Type B pancreatic cell (in vitro differentiated cells): ENCODE data around the gene UAP1. TPM values are rescaled to one million over a fixed set of nuclear protein-coding genes. Genes with fewer than 3 reads are reported as not detected.
A peak's percentile ranks its signal among the peaks of the same experiment; 100 is the strongest.

Experiments
- DNase-seq: peaks from one replicate; pipeline ENCODE4 v3.0.0; 2021; ENCODE audit warnings: mixed read lengths; ENCODE audit not compliant: unreplicated experiment; ENCODE audit errors: extremely low spot score
- H3K27ac Mint-ChIP-seq: 2 replicates; pipeline ENCODE4 v1.8.0; 2021; ENCODE audit warnings: mild to moderate bottlenecking, mixed read lengths
- H3K27me3 Mint-ChIP-seq: 2 replicates; pipeline ENCODE4 v1.8.0; 2021; ENCODE audit warnings: mixed read lengths
- H3K36me3 Mint-ChIP-seq: 2 replicates; pipeline ENCODE4 v1.8.0; 2021; ENCODE audit warnings: mixed read lengths
- H3K4me1 Mint-ChIP-seq: one replicate; pipeline ENCODE4 v1.8.0; 2021; ENCODE audit warnings: mixed read lengths; ENCODE audit not compliant: unreplicated experiment
- H3K4me3 Mint-ChIP-seq: 2 replicates; pipeline ENCODE4 v1.8.0; 2021; ENCODE audit warnings: mild to moderate bottlenecking, mixed read lengths
- H3K9me3 Mint-ChIP-seq: 2 replicates; pipeline ENCODE4 v1.8.0; 2021; ENCODE audit warnings: mixed read lengths
- total RNA-seq: library from RNA; stranded (reverse); gene quantifications from 2 replicates; pipeline ENCODE4 v1.2.1, GENCODE V29; 2021; ENCODE audit warnings: low replicate concordance
- TF ChIP-seq, protein P1 (sequence below): fragments of 200-600 bp; sonication (generic); conservative IDR thresholded peaks from 2 replicates; pipeline ENCODE4 v1.5.0; 2021; ENCODE audit warnings: antibody characterized with exemption, mild to moderate bottlenecking

The UAP1 gene
- total RNA-seq, 1 donor from 2014 or later: 31.6 TPM

DNA sequence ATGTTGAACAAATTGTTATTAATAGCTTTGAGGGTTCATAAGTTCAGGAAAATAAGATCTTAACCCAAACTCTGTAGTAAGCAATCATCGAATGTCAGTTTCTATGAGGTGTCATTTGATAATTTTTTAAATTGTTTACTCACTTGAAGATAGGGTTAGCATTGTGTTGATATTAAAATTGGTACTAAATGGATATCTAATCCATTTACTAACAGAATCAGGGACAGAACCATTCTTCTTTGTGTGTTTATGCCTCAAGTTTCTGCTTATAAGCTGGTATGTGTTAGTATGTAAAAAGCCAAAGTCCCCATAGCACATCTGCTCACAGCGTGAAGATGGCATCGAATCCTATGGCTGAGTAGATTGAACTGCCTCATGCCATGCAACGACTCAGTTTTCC, 84.1 kb downstream of the UAP1 start:
- Mint-ChIP-seq H3K27ac (no peak overlapping the region), H3K9me3 (no peaks in the 10 kb centered on the region), H3K36me3 (no peaks in the 10 kb centered on the region), H3K4me3 (no peak overlapping the region), H3K27me3 (no peaks in the 10 kb centered on the region), H3K4me1 (peaks cover 26% of the 10 kb centered on the region)
- TF ChIP-seq, protein P1, sequence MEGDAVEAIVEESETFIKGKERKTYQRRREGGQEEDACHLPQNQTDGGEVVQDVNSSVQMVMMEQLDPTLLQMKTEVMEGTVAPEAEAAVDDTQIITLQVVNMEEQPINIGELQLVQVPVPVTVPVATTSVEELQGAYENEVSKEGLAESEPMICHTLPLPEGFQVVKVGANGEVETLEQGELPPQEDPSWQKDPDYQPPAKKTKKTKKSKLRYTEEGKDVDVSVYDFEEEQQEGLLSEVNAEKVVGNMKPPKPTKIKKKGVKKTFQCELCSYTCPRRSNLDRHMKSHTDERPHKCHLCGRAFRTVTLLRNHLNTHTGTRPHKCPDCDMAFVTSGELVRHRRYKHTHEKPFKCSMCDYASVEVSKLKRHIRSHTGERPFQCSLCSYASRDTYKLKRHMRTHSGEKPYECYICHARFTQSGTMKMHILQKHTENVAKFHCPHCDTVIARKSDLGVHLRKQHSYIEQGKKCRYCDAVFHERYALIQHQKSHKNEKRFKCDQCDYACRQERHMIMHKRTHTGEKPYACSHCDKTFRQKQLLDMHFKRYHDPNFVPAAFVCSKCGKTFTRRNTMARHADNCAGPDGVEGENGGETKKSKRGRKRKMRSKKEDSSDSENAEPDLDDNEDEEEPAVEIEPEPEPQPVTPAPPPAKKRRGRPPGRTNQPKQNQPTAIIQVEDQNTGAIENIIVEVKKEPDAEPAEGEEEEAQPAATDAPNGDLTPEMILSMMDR: no peak
- no peak for DNase-seq

GRCh38 chr1:162649583-162649982, 88.1 kb downstream of the UAP1 start:
- no peak for DNase-seq
- Mint-ChIP-seq H3K36me3 (peaks cover 6% of the 10 kb centered on the region), H3K4me3 (peak overlapping the region; percentile 15), H3K9me3 (peaks cover 5% of the 10 kb centered on the region), H3K27ac (no peak overlapping the region), H3K27me3 (no peaks in the 10 kb centered on the region), H3K4me1 (peaks cover 37% of the 10 kb centered on the region)
- TF ChIP-seq, protein P1: no peak

Other genes starting within 250 kb of the UAP1 start
- gene SPATA46, start 184.9 kb upstream of the UAP1 start, total RNA-seq: not detected in 2 replicates
- 12.6 and 15.8 TPM in 2 replicates for gene C1orf226, start 180.0 kb upstream of the UAP1 start, total RNA-seq
- gene SH2D1B, start 149.6 kb upstream of the UAP1 start, total RNA-seq: not detected in 2 replicates
- 23.3 and 31.4 TPM in 2 replicates for gene UHMK1, start 63.9 kb upstream of the UAP1 start, total RNA-seq
- 1.8 and 54.4 TPM in 2 replicates for gene DDR2, start 70.7 kb downstream of the UAP1 start, total RNA-seq
- gene HSD17B7, start 229.0 kb downstream of the UAP1 start, total RNA-seq: 21.7 and 24.7 TPM in 2 replicates